Nucleus accumbens (tissue), 56 donors: ENCODE measurements around the gene SGPL1.

ENCODE experiments used
- DNase-seq, 56 donors: peaks; one replicate each; lab custom pipeline; 2025; lab: John Stamatoyannopoulos, UW

SGPL1 gene

GRCh38 chr10:70807556-70807955 lies 8.2 kb upstream of the SGPL1 start:
- DNase-seq = no peak

GRCh38 chr10:70809011-70809611 lies 6.6 kb upstream of the SGPL1 start:
- no peak for DNase-seq

GRCh38 chr10:70809726-70810125 lies 6.0 kb upstream of the SGPL1 start:
- no peak for DNase-seq

- DNase-seq = no peak
Observed at GRCh38 chr10:70810967-70811366, 4.8 kb upstream of the SGPL1 start.

- DNase-seq = no peak
Observed at GRCh38 chr10:70811881-70812280, 3.9 kb upstream of the SGPL1 start.

GRCh38 chr10:70812814-70813213 lies 2.9 kb upstream of the SGPL1 start:
- peak in 1 of 56 donors; percentile 6 for DNase-seq

GRCh38 chr10:70814126-70814525 lies 1.6 kb upstream of the SGPL1 start:
- DNase-seq = no peak

- DNase-seq = peak in 42 of 56 donors; percentile 15 to 83 (median 48)
Observed at GRCh38 chr10:70816220-70816894, 609 bp downstream of the SGPL1 start.

GRCh38 chr10:70820976-70821750 lies 5.4 kb downstream of the SGPL1 start:
- no peak for DNase-seq

- no peak for DNase-seq
Observed at GRCh38 chr10:70822076-70822820, 6.5 kb downstream of the SGPL1 start.

GRCh38 chr10:70827086-70827757 lies 11.5 kb downstream of the SGPL1 start:
- no peak for DNase-seq

- no peak for DNase-seq
Observed at GRCh38 chr10:70828923-70829322, 13.2 kb downstream of the SGPL1 start.

- no peak for DNase-seq
Observed at GRCh38 chr10:70829543-70829942, 13.8 kb downstream of the SGPL1 start.

GRCh38 chr10:70830164-70830563 lies 14.4 kb downstream of the SGPL1 start:
- no peak for DNase-seq

GRCh38 chr10:70832221-70832620 lies 16.5 kb downstream of the SGPL1 start:
- no peak for DNase-seq

GRCh38 chr10:70832852-70833528 lies 17.2 kb downstream of the SGPL1 start:
- no peak for DNase-seq

- no peak for DNase-seq
Observed at GRCh38 chr10:70833601-70834000, 17.9 kb downstream of the SGPL1 start.

GRCh38 chr10:70834021-70834420 lies 18.3 kb downstream of the SGPL1 start:
- no peak for DNase-seq

GRCh38 chr10:70834441-70835151 lies 18.8 kb downstream of the SGPL1 start:
- DNase-seq = no peak
